HL-60/S4 treated with retinoic acid at 250 ng/mL for 4 days and 3 days (cell line): ENCODE measurements around the gene MMP2.

Experiments
- in situ Hi-C: fragments of 300-500 bp; cut with MboI; formaldehyde crosslinking; loops from 2 replicates; pipeline ENCODE4 v1.7.0; 2022; ENCODE audit warnings: low sequenced_read_pairs

Gene MMP2

DNA sequence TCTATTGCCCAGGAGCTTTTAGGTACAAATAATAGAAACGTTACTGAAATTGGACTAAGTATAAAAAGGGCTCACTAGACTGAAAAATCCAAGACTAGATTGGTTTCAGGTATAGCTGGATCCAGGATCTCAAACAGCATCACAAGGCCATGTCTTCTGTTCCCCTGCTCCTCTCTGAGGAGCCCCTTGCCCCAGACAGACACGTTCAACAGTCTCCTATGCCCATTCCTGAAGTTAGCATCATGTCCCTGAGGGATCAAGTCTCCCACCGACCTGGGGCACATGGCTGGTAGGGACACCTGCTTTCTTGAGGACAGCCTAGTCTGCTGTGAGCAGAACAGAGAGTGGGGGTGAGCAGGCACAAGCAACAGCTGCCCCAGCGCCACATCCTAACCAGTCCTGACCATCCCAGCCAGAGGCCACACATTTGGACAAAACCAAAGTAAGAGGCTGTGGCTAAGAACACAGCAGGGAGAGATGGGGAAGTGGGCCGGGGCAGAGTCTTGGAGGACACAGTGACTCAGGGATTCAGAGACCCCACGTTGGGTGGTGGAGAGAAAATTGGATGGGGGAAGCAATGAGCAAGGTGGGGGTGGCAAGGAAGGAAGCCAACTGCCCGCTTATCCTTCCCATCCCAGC, 10.5 kb upstream of the MMP2 start:
- in situ Hi-C loops = loop anchor here (5.0 to 10.0 kb wide), 2 partner anchors 234 to 376 kb away; no protein-coding TSS in a partner anchor

GRCh38 chr16:55469821-55470532, 9.0 kb upstream of the MMP2 start:
- in situ Hi-C loops = loop anchor here (5.0 to 10.0 kb wide), 2 partner anchors 232 to 375 kb away; no protein-coding TSS in a partner anchor

DNA sequence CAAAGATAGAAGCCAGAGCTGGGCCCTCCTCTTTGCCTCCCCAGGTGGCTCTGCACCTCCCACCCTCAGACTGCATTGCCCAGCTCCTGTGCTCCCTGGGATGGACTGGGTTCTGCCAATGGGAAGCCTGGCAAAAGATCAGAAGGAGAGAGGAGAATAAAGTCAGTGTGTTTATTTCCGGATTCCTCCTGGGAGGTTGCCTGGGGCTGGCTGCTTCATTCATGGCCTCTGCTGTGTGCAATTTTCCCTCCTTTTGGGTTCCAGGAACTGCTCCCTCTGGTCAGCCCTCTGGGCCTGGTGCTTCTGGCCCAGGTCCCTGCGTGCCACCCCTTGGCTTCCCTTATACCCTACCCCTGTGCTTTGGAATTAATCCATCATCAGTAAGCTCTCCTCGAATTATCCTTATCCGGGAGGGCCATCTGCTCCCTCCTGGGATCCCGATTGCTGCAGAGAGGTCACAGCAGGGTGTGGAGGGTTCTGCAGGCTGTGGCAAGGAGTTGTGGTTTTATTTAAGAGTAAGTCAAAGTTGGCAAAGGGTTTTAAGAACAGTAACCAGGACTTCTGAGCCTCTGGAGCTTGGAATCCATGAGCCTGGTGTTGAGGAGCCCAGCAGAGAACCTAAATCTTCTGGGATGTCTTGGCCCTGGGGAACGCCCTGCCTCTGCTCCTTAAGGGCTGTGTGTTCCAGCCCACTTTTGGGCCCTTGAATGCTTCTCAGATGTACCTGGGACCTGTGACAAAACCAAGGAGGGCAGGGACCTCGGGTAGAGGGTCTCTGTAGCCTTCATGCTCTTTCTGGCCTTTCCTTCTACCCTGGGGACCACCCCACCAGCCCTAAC, 8.2 kb upstream of the MMP2 start:
- in situ Hi-C loops = no loop called here

- in situ Hi-C loops = no loop called here
Observed at GRCh38 chr16:55471448-55472097, 7.4 kb upstream of the MMP2 start.

- in situ Hi-C loops = no loop called here
Observed at GRCh38 chr16:55473587-55473986, 5.4 kb upstream of the MMP2 start.

DNA sequence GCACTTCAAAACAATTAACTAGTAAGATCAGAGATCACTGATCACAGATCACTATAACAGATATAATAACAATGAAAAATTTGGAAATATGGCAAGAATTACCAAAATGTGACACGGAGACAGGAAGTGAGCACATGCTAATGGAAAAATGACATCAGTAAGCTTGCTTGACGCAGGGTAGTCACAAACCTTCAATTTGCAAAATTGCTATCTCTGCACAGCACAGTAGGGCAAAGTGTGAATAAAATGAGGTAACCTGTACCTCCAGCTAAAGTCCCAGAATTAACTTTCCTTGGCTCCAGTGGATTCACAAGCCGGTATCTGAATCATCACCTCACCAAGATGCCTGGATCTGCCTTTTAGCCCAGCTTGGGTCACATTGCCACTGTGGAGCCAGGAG, 4.2 kb upstream of the MMP2 start:
- in situ Hi-C loops = no loop called here

DNA sequence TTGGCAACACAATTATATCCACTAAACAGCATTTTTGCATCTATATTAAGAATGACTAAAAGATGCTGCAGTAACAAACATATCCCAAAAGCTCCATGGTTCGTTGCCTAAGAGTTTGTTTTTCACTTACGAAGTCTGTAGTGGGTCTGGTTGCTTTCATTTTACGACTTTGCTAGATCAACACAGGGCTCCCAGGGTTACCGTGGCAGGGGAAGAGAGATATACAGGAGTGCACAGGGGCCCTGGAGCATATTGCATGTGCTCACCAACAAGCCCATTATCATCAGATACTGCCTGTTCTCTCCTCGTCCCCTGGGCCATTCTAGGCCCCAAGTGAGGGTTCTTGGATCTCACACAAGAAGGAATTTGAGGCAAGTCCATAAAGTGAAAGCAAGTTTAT, 3.1 kb upstream of the MMP2 start:
- in situ Hi-C loops = no loop called here

- in situ Hi-C loops = no loop called here
Observed at GRCh38 chr16:55476625-55477533, 2.1 kb upstream of the MMP2 start.

GRCh38 chr16:55477736-55478135, 1.3 kb upstream of the MMP2 start:
- in situ Hi-C loops = no loop called here

- in situ Hi-C loops = no loop called here
Observed at GRCh38 chr16:55479430-55480140, 587 bp downstream of the MMP2 start.

GRCh38 chr16:55480228-55480655, 1.2 kb downstream of the MMP2 start:
- in situ Hi-C loops = no loop called here

- in situ Hi-C loops = no loop called here
Observed at GRCh38 chr16:55481023-55481422, 2.0 kb downstream of the MMP2 start.

- in situ Hi-C loops = no loop called here
Observed at GRCh38 chr16:55482056-55482455, 3.1 kb downstream of the MMP2 start.

DNA sequence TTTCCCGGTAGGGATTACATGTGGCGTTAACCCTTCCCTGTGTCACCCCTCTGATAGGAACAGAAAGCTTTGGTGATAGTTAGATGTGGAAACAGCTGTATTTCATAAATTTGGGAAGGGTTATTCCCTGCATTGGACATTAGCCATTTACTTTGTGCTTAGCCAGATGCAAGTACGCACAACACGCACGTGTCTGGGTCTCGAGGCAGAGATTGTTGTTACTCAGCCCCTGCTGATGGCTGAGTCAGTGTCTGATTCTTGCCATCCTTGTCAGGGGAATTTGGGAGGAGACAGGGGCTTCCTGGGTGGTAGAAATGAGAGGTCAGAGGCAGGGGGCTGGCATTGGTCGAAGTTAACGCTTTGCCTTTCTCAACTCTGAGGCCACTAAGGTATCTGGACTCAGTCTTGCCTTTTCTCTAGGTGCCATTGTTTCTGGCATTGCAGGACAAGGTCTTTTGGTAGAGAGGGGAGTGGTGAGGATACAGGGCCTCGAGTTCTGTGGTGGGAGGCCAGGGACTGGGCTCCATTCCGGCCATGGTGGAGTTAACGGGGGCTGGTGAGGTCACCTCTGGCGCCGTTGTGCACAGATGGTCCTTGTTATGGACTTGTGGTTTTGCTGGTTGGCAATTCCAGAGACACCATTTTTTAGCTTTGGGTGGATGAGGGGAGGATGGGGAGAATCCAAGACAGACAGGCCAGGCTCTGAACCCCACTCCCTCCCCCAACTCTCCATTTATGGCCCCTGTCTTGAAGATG, 8.2 kb downstream of the MMP2 start:
- in situ Hi-C loops = no loop called here

GRCh38 chr16:55488306-55488705, 9.3 kb downstream of the MMP2 start:
- in situ Hi-C loops = no loop called here

DNA sequence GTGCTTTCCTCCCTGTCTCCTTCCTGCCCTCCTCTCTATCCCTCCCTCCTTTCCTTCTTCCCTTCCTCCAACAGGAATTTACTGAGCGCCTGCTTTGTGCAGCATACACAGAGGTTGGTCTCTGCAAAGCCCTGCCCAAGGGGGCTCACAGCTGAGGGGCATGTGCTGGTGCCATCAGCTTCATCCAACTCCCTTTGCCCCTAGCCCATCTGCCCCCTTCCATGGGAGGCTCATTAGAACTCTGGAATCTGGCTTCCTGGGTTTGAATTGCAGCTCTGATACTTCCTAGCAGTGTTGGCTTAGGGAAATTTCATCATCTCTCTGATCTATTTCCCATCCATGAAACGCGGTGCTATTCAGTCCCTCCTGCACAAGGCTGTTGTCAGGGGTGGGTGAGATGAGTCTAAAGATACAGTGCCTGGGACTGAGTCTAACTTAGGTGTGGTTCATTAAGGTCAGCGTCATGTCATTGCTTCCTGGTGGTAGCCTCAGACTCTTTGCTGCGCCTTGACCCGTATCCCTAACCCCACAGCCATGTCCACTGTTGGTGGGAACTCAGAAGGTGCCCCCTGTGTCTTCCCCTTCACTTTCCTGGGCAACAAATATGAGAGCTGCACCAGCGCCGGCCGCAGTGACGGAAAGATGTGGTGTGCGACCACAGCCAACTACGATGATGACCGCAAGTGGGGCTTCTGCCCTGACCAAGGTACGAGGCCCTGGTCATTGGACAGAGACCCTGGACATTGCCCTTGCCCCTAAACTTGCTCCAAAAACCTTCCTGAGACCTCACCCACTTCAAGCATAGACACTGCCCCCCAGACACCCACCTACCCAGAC, 10.3 kb downstream of the MMP2 start:
- in situ Hi-C loops = no loop called here

- in situ Hi-C loops = no loop called here
Observed at GRCh38 chr16:55489956-55490265, 10.9 kb downstream of the MMP2 start.

DNA sequence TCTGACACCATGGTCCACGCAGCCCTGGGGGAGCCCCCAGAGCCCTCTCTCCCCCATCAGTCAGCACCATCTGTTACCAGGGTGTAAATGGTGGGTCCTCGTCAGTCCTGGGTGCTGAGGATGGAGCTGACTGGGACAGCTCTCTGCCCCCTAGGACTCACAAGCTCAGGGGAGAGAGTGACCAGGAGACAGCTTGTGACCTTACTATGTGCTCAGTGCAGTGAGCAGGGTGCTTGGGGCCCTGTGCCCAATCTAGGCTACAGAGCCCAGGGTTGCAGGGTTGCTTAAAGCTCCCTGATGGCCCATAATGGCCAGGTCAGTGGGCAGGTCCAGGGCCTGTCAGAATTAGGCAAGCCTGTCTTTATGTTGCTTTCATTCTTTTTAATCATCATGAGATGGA, 11.3 kb downstream of the MMP2 start:
- in situ Hi-C loops = no loop called here
